GM18498 (cell line): ENCODE data around the gene XRCC4.

ENCODE experiments used
- ATAC-seq: cut with Tn5 transposase; IDR thresholded peaks from one replicate; pipeline ENCODE4 v1.9.1; 2021; ENCODE audit warnings: mild to moderate bottlenecking, moderate library complexity; ENCODE audit not compliant: unreplicated experiment

The XRCC4 gene

GRCh38 chr5:83069096-83069799, 8.1 kb upstream of the XRCC4 start:
- ATAC-seq = no peak

DNA sequence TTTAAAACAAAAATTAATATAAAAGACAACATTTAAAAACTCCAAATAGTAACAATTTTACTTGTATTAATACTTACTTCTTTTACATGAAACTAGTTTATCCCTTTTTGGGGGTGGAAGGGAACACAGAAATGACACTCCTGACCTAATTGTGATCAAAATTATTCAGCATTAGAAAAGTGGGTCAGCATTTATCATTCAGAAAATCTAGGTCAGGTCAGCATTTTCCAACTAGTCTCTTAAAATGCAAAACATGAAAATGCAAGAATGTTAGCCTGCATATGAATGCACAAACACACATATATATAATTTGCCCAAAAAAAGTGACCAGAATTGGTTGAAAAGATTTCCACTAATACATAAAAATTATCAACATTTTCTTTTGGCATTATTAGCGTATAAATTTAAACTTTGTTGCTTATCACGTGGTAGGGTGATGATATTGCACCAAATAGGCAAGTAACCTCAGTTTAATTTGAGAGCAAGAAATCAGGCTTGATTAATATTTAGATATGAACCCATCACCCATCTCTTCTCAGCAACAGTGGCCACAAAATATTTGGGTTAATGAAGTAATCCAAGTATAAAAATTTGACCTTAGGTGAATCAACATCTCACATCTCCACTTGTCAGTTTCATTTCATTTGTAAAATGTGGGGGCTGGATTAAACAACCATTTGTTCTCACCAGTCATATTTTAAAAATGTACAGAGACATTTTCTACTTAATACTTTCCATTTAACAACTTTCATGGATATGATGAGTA, 5.9 kb upstream of the XRCC4 start:
- ATAC-seq = no peak

- no peak for ATAC-seq
Observed at GRCh38 chr5:83072966-83073365, 4.4 kb upstream of the XRCC4 start.

DNA sequence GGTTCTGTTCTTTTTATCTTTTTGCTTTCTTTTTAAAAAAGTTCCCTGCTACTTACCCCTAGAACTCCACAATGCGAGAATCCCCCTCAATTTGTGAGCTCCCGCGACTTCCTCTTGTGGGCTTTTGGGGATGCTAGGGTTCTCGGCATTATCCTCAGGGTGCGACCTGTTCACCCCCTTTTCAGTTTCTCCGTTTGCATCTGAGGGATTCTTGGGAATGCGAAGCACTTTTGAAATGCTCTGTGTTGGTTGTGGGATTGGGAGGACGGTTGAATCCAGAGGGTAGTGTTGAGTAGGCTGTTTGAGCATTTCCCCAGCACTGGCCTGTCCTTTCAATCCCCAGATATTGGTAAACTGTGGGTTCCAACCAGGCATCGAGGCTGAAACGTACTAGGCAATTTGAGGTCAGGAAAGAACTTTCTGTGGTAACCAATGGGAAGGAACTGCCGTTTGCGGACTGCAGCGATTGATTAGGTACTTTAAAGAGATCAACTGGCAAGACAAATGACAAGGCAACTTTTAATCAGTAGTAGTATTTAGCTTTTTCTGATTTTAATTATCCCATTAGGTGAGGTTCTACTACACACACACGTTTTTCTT, 415 bp downstream of the XRCC4 start:
- ATAC-seq = peak; percentile 15

DNA sequence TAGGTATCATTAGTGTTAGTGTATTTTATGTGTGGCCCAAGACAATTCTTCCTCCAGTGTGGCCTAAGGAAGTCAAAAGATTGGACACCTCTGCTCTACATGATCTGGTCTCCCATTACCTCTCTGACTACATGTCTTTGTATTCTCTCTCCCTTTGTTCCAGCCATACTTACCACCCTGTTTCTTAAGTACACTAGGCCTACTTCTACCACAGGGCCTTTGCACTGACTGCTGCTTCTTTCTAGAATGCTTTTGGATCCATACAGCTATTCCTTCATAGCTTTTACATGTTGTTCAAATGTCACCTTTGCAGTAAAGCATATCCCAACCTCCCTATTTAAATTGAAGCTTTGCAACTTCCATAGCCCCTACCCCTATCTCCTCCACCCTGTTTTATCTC, 5.4 kb downstream of the XRCC4 start:
- no peak for ATAC-seq

GRCh38 chr5:83084336-83084735, 7.0 kb downstream of the XRCC4 start:
- ATAC-seq = no peak

DNA sequence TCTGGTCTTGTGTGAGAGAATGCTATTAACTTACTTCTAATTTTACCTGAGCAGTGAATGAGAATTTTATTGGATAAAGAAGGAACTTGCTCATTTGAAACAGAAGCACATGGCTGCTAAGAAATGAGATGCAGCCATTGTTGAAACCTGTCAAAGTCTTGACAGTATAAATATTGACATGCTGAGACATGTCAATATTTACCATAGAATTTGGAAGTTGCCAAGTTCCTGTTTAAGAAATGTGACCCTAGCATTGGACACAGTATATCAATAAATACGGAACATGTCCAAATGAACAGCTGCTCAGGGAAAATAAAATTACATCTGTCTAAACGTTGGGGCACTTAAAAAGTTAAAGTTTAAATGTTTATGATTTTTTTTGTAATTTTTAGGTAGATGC, 7.8 kb downstream of the XRCC4 start:
- no peak for ATAC-seq

- no peak for ATAC-seq
Observed at GRCh38 chr5:83090169-83090568, 12.8 kb downstream of the XRCC4 start.

DNA sequence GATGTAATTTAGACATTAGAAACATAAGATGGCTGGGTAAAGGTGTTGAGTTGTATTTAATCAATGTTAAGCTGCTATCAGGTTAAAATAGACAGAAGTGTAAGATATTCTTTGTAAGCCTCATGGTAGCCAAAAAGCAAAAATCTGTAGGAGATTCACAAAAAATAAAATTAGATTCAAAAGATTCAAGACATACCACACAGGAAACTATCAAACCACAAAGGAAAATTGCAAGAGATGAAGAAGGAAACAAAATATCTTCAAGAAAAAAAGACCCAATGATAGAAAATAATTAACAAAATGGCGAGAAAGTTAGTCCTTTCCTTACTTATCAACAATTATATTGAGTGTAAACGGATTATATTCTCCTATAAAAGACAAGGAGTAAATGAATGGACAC, 15.3 kb downstream of the XRCC4 start:
- no peak for ATAC-seq

DNA sequence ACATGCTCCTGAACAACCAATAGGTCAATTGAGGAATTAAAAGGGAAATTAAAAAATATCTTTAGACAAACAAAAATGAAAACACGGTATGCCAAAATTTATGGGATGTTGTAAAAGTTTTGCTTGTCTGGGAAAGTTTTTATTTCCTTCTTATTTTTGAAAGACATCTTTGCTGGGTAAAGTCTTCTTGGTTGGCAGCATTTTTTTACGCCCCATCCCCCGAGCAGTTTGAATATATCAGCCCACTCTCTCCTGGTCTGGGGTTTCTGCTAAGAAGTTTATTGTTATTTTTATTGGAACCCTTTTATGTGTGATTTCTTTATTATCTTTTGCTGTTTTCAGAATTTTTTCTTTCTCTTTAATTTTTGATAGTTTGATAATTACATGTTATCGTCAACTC, 16.3 kb downstream of the XRCC4 start:
- ATAC-seq = no peak

DNA sequence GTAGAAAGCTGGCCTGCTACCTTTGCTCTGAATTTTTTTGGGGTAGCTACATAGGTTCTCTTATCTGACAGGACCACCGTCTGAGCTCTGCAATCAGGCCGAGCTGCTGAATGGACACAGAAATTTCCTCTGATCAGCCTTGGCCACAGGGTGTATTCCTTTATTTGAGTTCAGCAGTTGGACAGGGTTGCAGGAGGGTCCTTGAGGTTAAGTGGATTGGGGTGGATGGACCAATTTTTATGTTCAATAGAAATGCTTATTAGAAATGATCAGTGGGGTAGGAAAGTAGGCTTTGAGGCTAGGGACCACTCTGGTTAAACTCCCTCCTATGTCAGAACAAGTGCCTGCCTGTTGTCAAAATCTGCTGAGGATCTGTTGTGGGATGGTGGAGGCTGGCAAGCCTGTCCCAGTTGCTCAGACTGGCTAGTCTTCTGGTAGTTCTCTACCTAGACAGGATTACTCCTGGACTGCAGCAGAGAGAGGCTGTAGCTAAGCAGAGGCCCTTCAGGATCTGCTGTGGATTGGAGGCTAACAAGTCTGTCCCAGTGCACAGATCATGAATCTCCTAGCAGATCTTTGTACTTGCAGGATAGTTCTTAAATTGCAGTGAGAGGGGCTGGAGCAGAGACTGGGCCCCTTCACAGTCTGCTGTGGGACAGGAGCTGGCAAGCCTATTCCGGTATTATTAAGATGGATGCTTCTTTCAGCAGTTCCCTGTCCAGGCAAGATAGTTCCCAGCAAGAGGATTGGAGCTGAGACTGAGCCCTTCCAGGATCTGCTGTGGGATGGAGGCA, 18.0 kb downstream of the XRCC4 start:
- ATAC-seq = no peak

GRCh38 chr5:83095957-83096539, 18.7 kb downstream of the XRCC4 start:
- ATAC-seq = no peak

DNA sequence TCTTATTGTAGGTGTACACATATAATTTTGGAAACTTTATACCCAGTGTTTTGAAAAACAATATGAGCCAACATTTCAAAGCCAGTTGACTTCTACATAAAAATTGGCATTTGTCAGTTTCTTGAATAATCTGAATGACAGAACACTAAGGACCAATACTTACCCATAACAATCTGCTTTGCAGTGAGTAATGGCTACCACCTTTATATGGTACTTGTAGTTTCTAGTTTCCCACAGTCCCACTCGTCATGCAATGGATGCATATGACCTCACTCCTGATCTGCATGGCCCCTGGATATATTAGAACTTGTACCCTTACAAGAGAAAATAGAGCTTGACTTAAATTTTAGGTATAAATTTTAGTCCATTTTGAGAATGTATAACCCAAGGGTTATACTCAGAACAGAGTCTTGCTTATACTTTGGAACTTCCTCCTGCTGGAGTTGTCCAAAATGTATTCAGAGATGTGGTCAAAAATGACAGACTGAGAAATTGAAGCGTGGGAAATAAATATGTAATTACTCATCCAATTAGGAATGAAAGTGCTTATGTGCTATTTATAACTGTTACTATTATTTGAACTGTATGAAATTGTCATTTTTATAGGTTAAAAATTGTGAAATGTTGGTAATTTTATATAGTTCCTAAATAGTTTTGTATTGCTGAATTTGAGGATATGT, 19.5 kb downstream of the XRCC4 start:
- no peak for ATAC-seq

GRCh38 chr5:83097689-83098231, 20.4 kb downstream of the XRCC4 start:
- no peak for ATAC-seq

- ATAC-seq = no peak
Observed at GRCh38 chr5:83099001-83099400, 21.7 kb downstream of the XRCC4 start.

GRCh38 chr5:83099445-83099844, 22.1 kb downstream of the XRCC4 start:
- no peak for ATAC-seq

- ATAC-seq = no peak
Observed at GRCh38 chr5:83101514-83101913, 24.2 kb downstream of the XRCC4 start.

DNA sequence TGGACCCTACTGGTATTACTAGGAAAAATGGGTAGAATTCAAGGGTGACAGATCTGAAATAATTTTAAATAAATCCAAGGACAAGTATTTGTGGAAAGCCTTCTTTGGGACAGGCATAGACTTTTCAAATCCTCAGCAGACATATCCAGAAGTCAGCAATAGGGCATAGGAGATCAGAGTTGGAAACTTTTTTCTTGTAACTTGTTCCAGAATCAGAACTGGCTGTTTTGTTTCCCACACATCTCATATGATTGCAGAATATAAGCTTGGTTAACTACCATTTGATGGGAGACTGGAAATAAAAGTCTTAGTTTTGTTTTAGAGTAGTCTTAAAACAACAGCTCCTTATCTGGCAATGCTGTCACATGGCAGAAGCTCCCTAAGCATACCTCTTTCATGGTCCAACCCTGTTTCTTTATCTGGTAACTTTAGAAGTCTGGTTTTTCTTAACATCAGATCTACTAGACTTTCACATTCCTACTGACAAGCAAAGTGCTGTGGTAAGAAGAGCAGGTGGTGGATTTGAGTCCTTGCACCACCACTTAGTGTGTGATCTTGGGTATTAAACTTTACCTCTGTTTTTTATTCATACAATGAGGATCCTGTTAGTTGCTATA, 25.1 kb downstream of the XRCC4 start:
- ATAC-seq = no peak

- no peak for ATAC-seq
Observed at GRCh38 chr5:83104021-83104420, 26.7 kb downstream of the XRCC4 start.
